Dedifferentiated amniotic fluid mesenchymal stem cell (primary cell): ENCODE data around the gene MAGEA10.
"Not testable (repeated sequence)": the region's sequence is repeated elsewhere in the genome, so short reads cannot be mapped to it uniquely, and the experiment has no call there.

ENCODE experiments used
- DNase-seq: peaks from one replicate; pipeline ENCODE4 v3.0.0-alpha.2; 2016; ENCODE audit errors: extremely low spot score

Gene MAGEA10

GRCh38 chrX:152138388-152138784 lies at the start of gene MAGEA10:
Gene MAGEA10 (minus strand): TSS chrX:152138577. CDS start chrX:152135620, 2,957 bp downstream.
- no peak for DNase-seq

GRCh38 chrX:152177497-152178269 lies 39.3 kb upstream of the MAGEA10 start:
- DNase-seq, result no peak

- DNase-seq, result no peak
Observed at GRCh38 chrX:152177052-152177451, 38.7 kb upstream of the MAGEA10 start.

- not testable (repeated sequence) for DNase-seq
Observed at GRCh38 chrX:152175892-152176291, 37.5 kb upstream of the MAGEA10 start.

- DNase-seq, result not testable (repeated sequence)
Observed at GRCh38 chrX:152173923-152174322, 35.5 kb upstream of the MAGEA10 start.

- DNase-seq, result no peak
Observed at GRCh38 chrX:152170621-152171020, 32.2 kb upstream of the MAGEA10 start.

GRCh38 chrX:152165033-152165743 lies 26.8 kb upstream of the MAGEA10 start:
- DNase-seq, result no peak

- no peak for DNase-seq
Observed at GRCh38 chrX:152157042-152157441, 18.7 kb upstream of the MAGEA10 start.

GRCh38 chrX:152155766-152156310 lies 17.5 kb upstream of the MAGEA10 start:
- no peak for DNase-seq

- DNase-seq, result no peak
Observed at GRCh38 chrX:152154050-152154449, 15.7 kb upstream of the MAGEA10 start.

- DNase-seq, result no peak
Observed at GRCh38 chrX:152151256-152151655, 12.9 kb upstream of the MAGEA10 start.

GRCh38 chrX:152149648-152150047 lies 11.3 kb upstream of the MAGEA10 start:
- no peak for DNase-seq

- no peak for DNase-seq
Observed at GRCh38 chrX:152139589-152139988, 1.2 kb upstream of the MAGEA10 start.

- no peak for DNase-seq
Observed at GRCh38 chrX:152137771-152138387, 498 bp downstream of the MAGEA10 start.

GRCh38 chrX:152136312-152136711 lies 2.1 kb downstream of the MAGEA10 start:
- no peak for DNase-seq

- no peak for DNase-seq
Observed at GRCh38 chrX:152131525-152131924, 6.9 kb downstream of the MAGEA10 start.

GRCh38 chrX:152129069-152129844 lies 9.1 kb downstream of the MAGEA10 start:
- not testable (repeated sequence) for DNase-seq

GRCh38 chrX:152117305-152117704 lies 21.1 kb downstream of the MAGEA10 start:
- DNase-seq, result no peak

- no peak for DNase-seq
Observed at GRCh38 chrX:152108527-152108926, 29.9 kb downstream of the MAGEA10 start.

- DNase-seq, result no peak
Observed at GRCh38 chrX:152103866-152104265, 34.5 kb downstream of the MAGEA10 start.

- no peak for DNase-seq
Observed at GRCh38 chrX:152086141-152086540, 52.2 kb downstream of the MAGEA10 start.
